Measurements from ENCODE around the gene TLR2. TPM values are rescaled to one million over a fixed set of nuclear protein-coding genes. Genes with fewer than 3 reads are reported as not detected.

The TLR2 gene
- total RNA-seq, 1 experiment from 2014 or later: 1.7 TPM

GRCh38 chr4:153725831-153726154 lies 41.7 kb downstream of the TLR2 start:
- Mint-ChIP-seq H3K36me3 (no peaks in the 10 kb centered on the region), H3K9me3 (no peaks in the 10 kb centered on the region), H3K4me1 (no peaks in the 10 kb centered on the region), H3K27ac (no peak overlapping the region), H3K4me3 (no peak overlapping the region), H3K27me3 (ENCODE audit: low read depth) (no peaks in the 10 kb centered on the region)
- ATAC-seq (no peak), DNase-seq (ENCODE audit: low spot score) (no peak)
- ChIA-PET CTCF (no interaction called here), POLR2A (no interaction called here)
- TF ChIP-seq RELA (CRISPR knock-in tag; IDR thresholded peaks at IDR 0.05; ENCODE audit: borderline replicate concordance) (no peak), FOXK1 (CRISPR knock-in tag; IDR thresholded peaks at IDR 0.05) (no peak), ELF4 (CRISPR knock-in tag; IDR thresholded peaks at IDR 0.05; ENCODE audit: low read depth) (no peak), SMAD3 (CRISPR knock-in tag; IDR thresholded peaks at IDR 0.05; ENCODE audit: borderline replicate concordance) (no peak), USF2 (CRISPR knock-in tag; IDR thresholded peaks at IDR 0.05) (no peak), IRF2 (CRISPR knock-in tag; IDR thresholded peaks at IDR 0.05; ENCODE audit: borderline replicate concordance, low read depth) (no peak), ZNF232 (CRISPR knock-in tag; IDR thresholded peaks at IDR 0.05) (no peak), FOXP1 (CRISPR knock-in tag; IDR thresholded peaks at IDR 0.05; ENCODE audit: borderline replicate concordance) (no peak), CTCF (IDR thresholded peaks at IDR 0.05) (no peak), OVOL2 (CRISPR knock-in tag; IDR thresholded peaks at IDR 0.05; ENCODE audit: borderline replicate concordance) (no peak), E2F4 (CRISPR knock-in tag; IDR thresholded peaks at IDR 0.05; ENCODE audit: borderline replicate concordance, low read depth) (no peak), FOXP4 (CRISPR knock-in tag; IDR thresholded peaks at IDR 0.05) (no peak), NFYB (CRISPR knock-in tag; conservative IDR thresholded peaks at IDR 0.05; ENCODE audit: low read depth) (no peak), GTF2I (CRISPR knock-in tag; conservative IDR thresholded peaks at IDR 0.05) (no peak)

- ChIA-PET CTCF (interaction anchor here (2.2 kb wide), 1 partner anchor 22 kb away, joined by 6 read pairs; no protein-coding TSS in a partner anchor), POLR2A (interaction anchor here (0.7 kb wide), 1 partner anchor 262 kb away, joined by 3 read pairs; the partner anchor contains the start of gene TMEM131L)
- no peak overlapping the region for H3K4me3 Mint-ChIP-seq
- TF ChIP-seq HMGXB4 (CRISPR knock-in tag; IDR thresholded peaks at IDR 0.05): no peak
- TF ChIP-seq ZNF263 (CRISPR knock-in tag; IDR thresholded peaks at IDR 0.05; ENCODE audit: low read depth): no peak
- TF ChIP-seq ZNF425 (CRISPR knock-in tag; conservative IDR thresholded peaks at IDR 0.05): no peak
- TF ChIP-seq ZNF138 (CRISPR knock-in tag; conservative IDR thresholded peaks at IDR 0.05): no peak
- TF ChIP-seq ZNF281 (CRISPR knock-in tag; IDR thresholded peaks at IDR 0.05): no peak
- TF ChIP-seq E2F4 (CRISPR knock-in tag; IDR thresholded peaks at IDR 0.05; ENCODE audit: borderline replicate concordance, low read depth): no peak
- no peak for TF ChIP-seq NFATC4 (CRISPR knock-in tag; IDR thresholded peaks at IDR 0.05)
- TF ChIP-seq RORB (CRISPR knock-in tag; IDR thresholded peaks at IDR 0.05): no peak
- no peak for TF ChIP-seq SMAD3 (CRISPR knock-in tag; IDR thresholded peaks at IDR 0.05; ENCODE audit: borderline replicate concordance)
- TF ChIP-seq CREB1 (CRISPR knock-in tag; IDR thresholded peaks at IDR 0.05): no peak
Observed at GRCh38 chr4:153728151-153728550, 44.1 kb downstream of the TLR2 start.

More at GRCh38 chr4:153728151-153728550, 44.1 kb downstream of the TLR2 start:
- H3K9me3 Mint-ChIP-seq: no peaks in the 10 kb centered on the region
- H3K4me1 Mint-ChIP-seq: peaks cover 8% of the 10 kb centered on the region
- ATAC-seq (no peak), DNase-seq (ENCODE audit: low spot score) (no peak)
- no peaks in the 10 kb centered on the region for H3K36me3 Mint-ChIP-seq
- no peak overlapping the region for H3K27ac Mint-ChIP-seq
- no peaks in the 10 kb centered on the region for H3K27me3 Mint-ChIP-seq (ENCODE audit: low read depth)

Data from WTC11 (cell line).